MCF 10A (cell line): Measurements from ENCODE around the gene MVD. TPM values are rescaled to one million over a fixed set of nuclear protein-coding genes. Genes with fewer than 3 reads are reported as not detected.

Experiments used
- BruUV-seq: library from RNA; stranded (reverse); fragments of 400-500 nt; replicated peaks from 2 replicates; lab custom pipeline; 2021; lab: Mats Ljungman, UMichigan
- CTCF ChIA-PET: fragments of 300-600 bp; sonication (Branson Sonifier 250); formaldehyde crosslinking; extraction: SDS; loops from one replicate; lab custom pipeline; 2021; ENCODE audit warnings: antibody characterized with exemption, inconsistent platforms; lab: Yijun Ruan, JAX
- POLR2A ChIA-PET: fragments of 300-600, 350-650 bp; sonication (Branson Sonifier 250); formaldehyde crosslinking; extraction: SDS; loops from one replicate; lab custom pipeline; 2020; ENCODE audit warnings: antibody characterized with exemption, inconsistent platforms; lab: Yijun Ruan, JAX
- DNase-seq: peaks from one replicate; pipeline ENCODE4 v3.0.0-alpha.2; 2018; ENCODE audit not compliant: unreplicated experiment
- H3K27ac Mint-ChIP-seq: one replicate; pipeline ENCODE4 v1.8.0; 2022; ENCODE audit warnings: mild to moderate bottlenecking, low read depth, mixed read lengths; ENCODE audit not compliant: unreplicated experiment
- H3K27me3 Mint-ChIP-seq: one replicate; pipeline ENCODE4 v1.8.0; 2022; ENCODE audit warnings: mixed read lengths; ENCODE audit not compliant: insufficient read depth, unreplicated experiment
- H3K36me3 Mint-ChIP-seq: one replicate; pipeline ENCODE4 v1.8.0; 2022; ENCODE audit warnings: mild to moderate bottlenecking, moderate library complexity, mixed read lengths; ENCODE audit not compliant: insufficient read depth, unreplicated experiment
- H3K4me1 Mint-ChIP-seq: one replicate; pipeline ENCODE4 v1.8.0; 2022; ENCODE audit warnings: mixed read lengths; ENCODE audit not compliant: insufficient read depth, unreplicated experiment
- H3K4me3 Mint-ChIP-seq: one replicate; pipeline ENCODE4 v1.8.0; 2022; ENCODE audit warnings: mild to moderate bottlenecking, moderate library complexity, mixed read lengths; ENCODE audit not compliant: unreplicated experiment
- H3K9me3 Mint-ChIP-seq: one replicate; pipeline ENCODE4 v1.8.0; 2022; ENCODE audit warnings: mixed read lengths; ENCODE audit not compliant: unreplicated experiment
- intact Hi-C: fragments of 100-400 bp; cut with micrococcal nuclease; formaldehyde crosslinking; loops from 2 replicates; pipeline ENCODE4 v1.14.1; 2022
- total RNA-seq: library from RNA; stranded (reverse); gene quantifications from 2 replicates; pipeline ENCODE4 v1.2.3, GENCODE V29; 2022
- TF ChIP-seq, protein P1 (sequence below): fragments of 200-600 bp; IDR thresholded peaks from one replicate; pipeline ENCODE4 v1.8.0; 2022; ENCODE audit warnings: antibody characterized with exemption, mild to moderate bottlenecking; ENCODE audit not compliant: unreplicated experiment

The MVD gene
- total RNA-seq, 1 experiment from 2014 or later: 32.4 TPM

DNA sequence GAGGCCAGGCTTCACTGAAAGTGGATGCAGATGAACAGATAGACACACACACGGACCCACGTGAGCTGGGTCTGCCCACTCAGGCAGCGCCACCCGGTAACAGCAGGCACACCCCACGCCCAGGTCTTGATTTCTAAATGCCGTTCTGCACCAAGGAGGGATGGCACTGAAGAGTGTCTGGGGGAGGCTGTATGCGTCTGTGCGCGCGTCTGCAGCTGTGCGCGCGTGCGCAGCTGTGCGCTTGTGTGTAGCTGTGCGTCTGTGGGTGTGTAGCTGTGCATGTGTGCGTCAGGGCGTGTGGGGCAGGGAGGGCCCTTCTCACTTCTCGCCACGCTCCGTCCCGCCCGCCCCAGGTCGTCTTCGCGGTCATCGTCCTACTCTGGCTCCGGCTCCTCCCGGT, 40.0 kb downstream of the MVD start:
- H3K4me3 Mint-ChIP-seq: no peak overlapping the region
- CTCF ChIA-PET: interaction anchor here (0.6 kb wide), 1 partner anchor 1098 kb away, joined by 3 read pairs; no protein-coding TSS in a partner anchor
- no TSS peak for BruUV-seq
- no peak for DNase-seq
- H3K27me3 Mint-ChIP-seq: no peaks in the 10 kb centered on the region
- H3K36me3 Mint-ChIP-seq: peaks cover 43% of the 10 kb centered on the region
- no peaks in the 10 kb centered on the region for H3K4me1 Mint-ChIP-seq
- POLR2A ChIA-PET: no interaction called here
- intact Hi-C loops: no loop called here
- no peaks in the 10 kb centered on the region for H3K9me3 Mint-ChIP-seq
- H3K27ac Mint-ChIP-seq: no peak overlapping the region
- TF ChIP-seq, protein P1, sequence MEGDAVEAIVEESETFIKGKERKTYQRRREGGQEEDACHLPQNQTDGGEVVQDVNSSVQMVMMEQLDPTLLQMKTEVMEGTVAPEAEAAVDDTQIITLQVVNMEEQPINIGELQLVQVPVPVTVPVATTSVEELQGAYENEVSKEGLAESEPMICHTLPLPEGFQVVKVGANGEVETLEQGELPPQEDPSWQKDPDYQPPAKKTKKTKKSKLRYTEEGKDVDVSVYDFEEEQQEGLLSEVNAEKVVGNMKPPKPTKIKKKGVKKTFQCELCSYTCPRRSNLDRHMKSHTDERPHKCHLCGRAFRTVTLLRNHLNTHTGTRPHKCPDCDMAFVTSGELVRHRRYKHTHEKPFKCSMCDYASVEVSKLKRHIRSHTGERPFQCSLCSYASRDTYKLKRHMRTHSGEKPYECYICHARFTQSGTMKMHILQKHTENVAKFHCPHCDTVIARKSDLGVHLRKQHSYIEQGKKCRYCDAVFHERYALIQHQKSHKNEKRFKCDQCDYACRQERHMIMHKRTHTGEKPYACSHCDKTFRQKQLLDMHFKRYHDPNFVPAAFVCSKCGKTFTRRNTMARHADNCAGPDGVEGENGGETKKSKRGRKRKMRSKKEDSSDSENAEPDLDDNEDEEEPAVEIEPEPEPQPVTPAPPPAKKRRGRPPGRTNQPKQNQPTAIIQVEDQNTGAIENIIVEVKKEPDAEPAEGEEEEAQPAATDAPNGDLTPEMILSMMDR: no peak

DNA sequence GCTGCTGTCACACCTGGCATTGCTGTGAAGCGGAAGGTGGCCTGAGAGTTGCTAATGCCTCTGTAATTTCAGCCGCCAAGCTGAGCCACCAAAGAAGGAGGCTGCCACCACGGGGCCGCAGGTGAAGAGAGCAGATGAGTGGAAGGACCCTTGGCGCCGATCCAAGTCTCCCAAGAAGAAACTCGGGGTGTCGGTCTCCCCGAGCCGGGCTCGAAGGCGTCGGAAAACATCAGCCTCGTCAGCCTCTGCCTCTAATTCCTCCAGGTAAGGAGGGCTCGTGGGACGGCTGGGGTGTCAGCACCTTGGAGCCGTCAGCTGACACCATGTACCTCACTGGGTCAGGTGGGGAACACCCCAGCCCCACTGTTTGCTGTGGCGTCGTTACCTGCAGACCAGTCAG, 40.8 kb downstream of the MVD start:
- ChIA-PET POLR2A (no interaction called here), CTCF (no interaction called here)
- Mint-ChIP-seq H3K9me3 (no peaks in the 10 kb centered on the region), H3K36me3 (peaks cover 37% of the 10 kb centered on the region), H3K27me3 (no peaks in the 10 kb centered on the region), H3K4me1 (no peaks in the 10 kb centered on the region), H3K27ac (no peak overlapping the region), H3K4me3 (no peak overlapping the region)
- TF ChIP-seq, protein P1: no peak
- BruUV-seq: no TSS peak
- DNase-seq: no peak
- intact Hi-C loops: no loop called here

DNA sequence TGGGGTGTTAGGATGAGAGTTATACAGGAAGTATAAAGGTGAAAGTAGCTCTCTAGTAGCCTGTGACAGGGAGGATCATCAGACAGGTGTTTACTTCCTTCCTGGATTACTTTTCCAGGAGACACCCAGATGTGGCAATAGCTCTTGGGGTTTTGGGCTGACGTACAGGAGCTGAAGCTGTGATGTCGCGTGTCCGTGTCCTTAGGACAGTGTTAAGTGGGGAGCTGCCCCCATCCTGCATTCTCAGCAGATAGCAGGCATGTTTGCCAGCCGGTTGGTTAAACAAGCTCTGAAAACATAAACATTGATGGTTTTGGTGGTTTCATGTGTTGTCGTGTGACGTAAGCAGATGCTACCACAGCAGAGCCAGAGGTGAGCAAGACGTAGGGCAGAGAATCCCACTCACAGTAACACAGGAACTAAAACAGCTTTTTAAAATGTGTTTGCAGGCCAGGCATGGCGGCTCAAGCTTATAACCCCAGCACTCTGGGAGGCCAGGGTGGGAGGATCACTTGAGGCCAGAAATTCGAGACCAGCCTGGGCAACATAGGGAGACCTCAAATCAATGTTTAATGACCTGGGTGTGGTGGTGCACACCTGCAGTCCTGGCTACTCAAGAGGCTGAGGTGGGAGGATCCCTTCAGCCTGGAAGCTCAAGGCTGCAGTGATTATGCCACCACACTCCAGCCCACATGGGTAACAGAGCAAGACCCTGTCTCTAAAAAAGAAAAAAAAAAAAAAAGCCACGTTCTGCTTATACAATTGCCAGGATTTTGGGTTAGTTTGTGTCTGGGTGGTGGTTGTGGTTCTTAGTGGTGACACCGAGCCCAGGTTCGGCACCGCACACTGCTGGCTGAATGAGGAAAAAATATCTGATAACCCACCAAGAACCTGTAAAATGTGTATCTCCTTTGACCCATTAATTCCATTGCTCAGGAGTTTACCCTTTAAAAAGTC, 42.8 kb downstream of the MVD start:
- H3K9me3 Mint-ChIP-seq: no peaks in the 10 kb centered on the region
- peaks cover 31% of the 10 kb centered on the region for H3K36me3 Mint-ChIP-seq
- BruUV-seq: no TSS peak
- ChIA-PET POLR2A (interaction anchor here (0.7 to 1.7 kb wide), 2 partner anchors 13 to 24 kb away, joined by 3 to 4 read pairs; no protein-coding TSS in a partner anchor), CTCF (interaction anchor here (0.9 kb wide), 1 partner anchor 13 kb away, joined by 3 read pairs; no protein-coding TSS in a partner anchor)
- DNase-seq: no peak
- intact Hi-C loops: no loop called here
- H3K4me3 Mint-ChIP-seq: no peak overlapping the region
- H3K4me1 Mint-ChIP-seq: no peaks in the 10 kb centered on the region
- TF ChIP-seq, protein P1: no peak
- H3K27ac Mint-ChIP-seq: no peak overlapping the region
- H3K27me3 Mint-ChIP-seq: no peaks in the 10 kb centered on the region

DNA sequence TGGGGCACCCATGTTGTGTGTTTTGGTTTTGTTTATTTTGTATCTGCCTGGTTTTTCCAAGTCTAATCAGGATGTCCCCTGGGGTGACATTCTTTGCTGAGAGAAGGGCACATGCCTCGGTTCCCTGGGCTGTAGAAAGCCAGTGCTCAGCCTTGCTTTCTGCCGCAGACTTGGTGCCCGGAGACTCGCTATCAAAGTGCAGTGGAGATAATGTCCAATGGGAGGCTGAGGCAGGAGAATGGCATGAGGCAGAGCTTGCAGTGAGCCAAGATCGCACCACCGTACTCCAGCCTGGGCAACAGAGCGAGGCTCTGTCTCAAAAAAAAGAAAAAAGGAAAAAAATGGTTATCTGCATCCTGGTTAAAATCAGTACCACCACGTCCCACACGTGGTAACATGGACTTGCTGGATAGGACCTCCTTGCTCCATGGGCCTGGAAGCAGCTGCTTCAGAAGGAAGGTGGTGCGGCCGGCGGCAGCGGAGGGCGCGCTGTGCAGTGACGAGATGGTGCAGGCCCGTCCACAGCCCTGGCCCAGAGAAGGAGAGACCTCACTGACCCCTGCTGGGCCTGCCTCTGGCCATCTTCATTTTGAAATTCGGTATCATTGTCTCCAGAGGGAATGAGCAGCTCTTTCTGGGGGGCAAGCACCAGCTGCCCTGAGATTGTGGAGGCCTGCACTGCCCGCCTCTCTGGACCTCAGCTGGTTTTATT, 43.8 kb downstream of the MVD start:
- CTCF ChIA-PET: interaction anchor here (0.6 to 0.9 kb wide), 2 partner anchors 14 to 238 kb away, joined by 3 to 4 read pairs; no protein-coding TSS in a partner anchor
- intact Hi-C loops: no loop called here
- DNase-seq: no peak
- no peak overlapping the region for H3K4me3 Mint-ChIP-seq
- TF ChIP-seq, protein P1: no peak
- H3K27ac Mint-ChIP-seq: no peak overlapping the region
- no peaks in the 10 kb centered on the region for H3K27me3 Mint-ChIP-seq
- no peaks in the 10 kb centered on the region for H3K4me1 Mint-ChIP-seq
- H3K9me3 Mint-ChIP-seq: no peaks in the 10 kb centered on the region
- no TSS peak for BruUV-seq
- H3K36me3 Mint-ChIP-seq: peaks cover 28% of the 10 kb centered on the region
- POLR2A ChIA-PET: no interaction called here
